AG20443 (cell line): ENCODE results near the gene LAIR2.

Experiments
- DNase-seq: peaks from one replicate; pipeline ENCODE4 v3.0.0; 2012; ENCODE audit warnings: low spot score, mixed read lengths

Gene LAIR2

GRCh38 chr19:54535601-54536000 is 33.0 kb downstream of the LAIR2 start:
- DNase-seq, result no peak

GRCh38 chr19:54536956-54537355 is 34.3 kb downstream of the LAIR2 start:
- no peak for DNase-seq

- no peak for DNase-seq
Measured at GRCh38 chr19:54541712-54542111, 39.1 kb downstream of the LAIR2 start.

DNA sequence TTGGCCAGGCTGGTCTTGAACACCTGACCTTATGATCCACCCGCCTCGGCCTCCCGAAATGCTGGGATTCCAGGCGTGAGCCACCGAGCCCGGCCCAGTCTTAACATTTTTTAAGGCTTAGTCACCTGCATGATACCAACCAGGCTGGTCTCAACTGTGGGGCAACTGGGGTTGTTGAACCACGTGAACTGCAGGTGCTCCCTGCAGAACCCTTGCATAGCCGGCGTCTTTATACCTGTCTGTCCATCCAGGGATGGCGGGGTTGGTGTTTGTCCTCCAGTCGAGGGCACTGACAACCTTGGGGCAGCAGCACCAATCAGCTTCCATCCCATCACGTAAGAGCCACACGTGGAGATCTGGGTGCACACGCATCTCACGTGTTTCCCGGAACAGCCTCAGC is 46.2 kb downstream of the LAIR2 start:
- no peak for DNase-seq

GRCh38 chr19:54549224-54549623 is 46.6 kb downstream of the LAIR2 start:
- no peak for DNase-seq

- DNase-seq, result no peak
Measured at GRCh38 chr19:54551293-54551692, 48.7 kb downstream of the LAIR2 start.

GRCh38 chr19:54551950-54552912 is 49.6 kb downstream of the LAIR2 start:
- DNase-seq, result no peak

DNA sequence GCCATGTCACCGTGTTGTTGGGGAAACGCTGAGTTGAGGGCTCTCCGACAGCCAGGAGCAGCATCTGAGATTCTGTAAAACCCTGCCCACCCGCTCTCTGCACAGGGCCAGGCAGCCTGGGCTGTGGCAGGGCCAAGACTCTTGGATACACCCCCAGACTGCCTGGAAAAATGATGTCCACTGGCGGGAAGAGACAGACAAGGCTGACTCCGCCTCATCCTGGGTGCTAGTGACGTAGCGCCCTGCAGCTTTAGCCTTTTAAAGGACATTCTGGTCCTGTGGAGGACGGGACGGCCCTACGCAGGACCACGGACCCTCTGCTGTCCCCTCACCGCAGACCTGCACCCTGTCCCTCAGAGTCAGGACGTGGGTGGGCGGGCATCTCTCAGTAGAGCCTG is 50.3 kb downstream of the LAIR2 start:
- no peak for DNase-seq

DNA sequence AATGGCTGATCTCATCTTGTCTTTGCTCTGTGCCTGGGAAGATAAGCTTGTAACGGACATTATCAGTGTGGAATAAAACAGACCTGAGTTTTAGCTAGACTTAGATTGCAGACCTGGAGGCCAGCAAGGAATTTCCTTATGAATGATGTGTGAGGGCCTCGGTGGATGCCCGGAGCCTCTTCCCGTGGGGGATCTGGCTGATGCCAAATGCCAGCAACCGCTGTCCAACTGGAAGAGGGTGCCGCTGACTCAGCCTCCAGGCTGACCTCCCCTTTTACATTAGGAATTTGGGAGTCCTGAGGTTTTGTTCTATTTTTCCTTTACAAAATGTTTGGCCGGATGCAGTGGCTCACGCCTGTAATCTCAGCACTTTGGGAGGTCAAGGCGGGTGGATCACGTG is 51.4 kb downstream of the LAIR2 start:
- DNase-seq, result no peak

DNA sequence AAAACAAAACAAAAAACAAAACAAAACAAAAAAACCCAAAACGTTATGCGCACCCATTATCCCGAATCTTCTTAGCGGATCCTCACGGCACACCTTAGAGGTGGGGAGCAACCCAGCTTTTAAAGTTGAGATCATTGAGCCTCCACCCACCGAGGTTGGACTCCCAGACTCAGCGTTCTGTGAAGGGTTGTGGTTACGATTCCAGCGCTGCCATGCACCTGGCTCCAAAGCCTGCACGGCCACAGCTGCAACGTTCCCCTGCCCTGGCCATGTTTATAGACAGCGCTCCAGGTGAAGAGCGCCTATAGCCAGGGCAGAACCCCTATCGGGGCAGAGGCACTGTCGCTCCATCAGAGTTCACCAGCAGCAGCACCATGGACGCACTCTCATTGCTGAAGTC is 52.3 kb downstream of the LAIR2 start:
- DNase-seq, result no peak

DNA sequence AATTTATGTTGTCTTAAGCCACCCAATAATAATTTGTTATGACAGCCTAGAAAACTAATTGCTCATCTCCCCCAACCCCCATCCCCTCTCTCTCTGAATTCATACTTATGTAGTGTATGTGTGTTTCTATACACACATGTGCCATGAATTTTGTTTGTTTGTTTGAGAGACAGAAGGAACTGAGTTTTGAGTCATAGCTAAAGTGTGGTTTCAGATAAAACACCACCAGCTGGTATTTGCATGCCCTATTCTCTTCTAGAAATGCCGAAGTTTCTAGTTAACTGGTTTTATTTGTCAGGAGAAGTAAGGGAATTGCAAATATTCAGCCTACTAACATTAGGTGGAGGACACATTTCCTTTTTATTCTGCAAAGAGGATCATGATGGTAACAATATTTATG is 53.6 kb downstream of the LAIR2 start:
- DNase-seq, result no peak

DNA sequence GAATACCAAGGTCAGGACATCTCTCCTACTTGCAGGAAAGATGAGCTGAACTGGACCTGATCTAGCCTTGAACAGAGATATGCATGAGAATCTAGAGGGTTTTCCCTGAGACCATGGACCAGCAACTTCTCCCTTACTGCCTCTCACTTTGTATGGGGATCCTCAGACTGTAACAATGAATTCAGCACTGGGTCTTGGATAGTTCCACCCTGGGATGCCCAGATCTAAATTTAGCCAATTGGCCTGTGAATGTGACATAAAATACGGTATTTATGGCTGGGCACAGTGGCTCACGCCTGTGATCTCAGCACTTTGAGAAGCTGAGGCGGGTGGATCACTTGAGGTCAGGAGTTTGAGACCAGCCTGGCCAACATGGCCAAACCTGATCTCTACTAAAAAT is 55.7 kb downstream of the LAIR2 start:
- no peak for DNase-seq
